Kidney (tissue), 14 donors: ENCODE data around the gene SEC11A. TPM values are rescaled to one million over a fixed set of nuclear protein-coding genes. Genes with fewer than 3 reads are reported as not detected.

ENCODE experiments used
- DNase-seq, 5 donors: peaks; one replicate each; pipeline ENCODE4 v3.0.0-alpha.2; 2013 to 2020
- FAIRE-seq: peaks from 2 replicates; lab custom pipeline; 2012; peaks lifted over from hg19 to GRCh38; lab: Jason Lieb, UNC
- H3K27ac ChIP-seq, 2 donors: one replicate each; pipeline ENCODE4 v1.7.0; 2013; ENCODE audit warnings: low read depth in 2 of 2, low read length in 2 of 2, inconsistent platforms in 1 of 2
- H3K27me3 ChIP-seq: one replicate; pipeline ENCODE4 v1.7.1; 2013; ENCODE audit warnings: low read length, inconsistent platforms; ENCODE audit not compliant: control insufficient read depth, insufficient read depth
- H3K36me3 ChIP-seq, 3 donors: one replicate each; pipeline versions ENCODE4 v1.7.0 to v1.7.1; 2013; ENCODE audit warnings: low read length in 3 of 3, control low read depth in 1 of 3, inconsistent platforms in 1 of 3; ENCODE audit not compliant: insufficient read depth in 3 of 3, control insufficient read depth in 2 of 3
- H3K4me1 ChIP-seq, 3 donors: one replicate each; pipeline versions ENCODE4 v1.7.0 to v1.7.1; 2013; ENCODE audit warnings: low read length in 3 of 3, inconsistent platforms in 1 of 3, low read depth in 1 of 3; ENCODE audit not compliant: control insufficient read depth in 2 of 3, insufficient read depth in 2 of 3
- H3K4me3 ChIP-seq, 3 donors: one replicate each; pipeline versions ENCODE4 v1.7.0 to v1.8.1; 2013; ENCODE audit warnings: low read length in 3 of 3, control low read depth in 1 of 3, inconsistent platforms in 1 of 3
- H3K9ac ChIP-seq, 3 donors: one replicate each; pipeline versions ENCODE4 v1.7.0 to v1.7.1; 2013; ENCODE audit warnings: low read length in 3 of 3, control low read depth in 1 of 3, inconsistent platforms in 1 of 3
- H3K9me3 ChIP-seq, 3 donors: one replicate each; pipeline versions ENCODE4 v1.7.0 to v1.7.1; 2013; ENCODE audit warnings: low read length in 3 of 3, control low read depth in 1 of 3, inconsistent platforms in 1 of 3; ENCODE audit not compliant: control insufficient read depth in 2 of 3, insufficient read depth in 1 of 3
- intact Hi-C: fragments of 100-400 bp; cut with DNase I; formaldehyde crosslinking; loops from one replicate; pipeline ENCODE4 v1.11.1; 2022
- polyA plus RNA-seq: library from polyadenylated mRNA; stranded (reverse); fragments of 350-450 nt; fragmentation: Illumina TruSeq; extraction: RNeasy Lipid Tissue Mini Kit (QIAGEN cat#74804); gene quantifications from one replicate; pipeline ENCODE4 v1.2.3, GENCODE V29; 2014; ENCODE audit warnings: low read depth, low replicate concordance; ENCODE audit not compliant: insufficient read depth
- total RNA-seq: library from RNA; stranded (reverse); fragmentation: NEBNext Ultra II Directional; extraction: Animal tissue kit (Norgen Biotek cat#: 25700); gene quantifications from one replicate; pipeline ENCODE4 v1.2.1, GENCODE V29; 2021
- TF ChIP-seq, protein P1 (sequence below): IDR thresholded peaks from 3 replicates; pipeline ENCODE4 v1.5.1; 2012; ENCODE audit warnings: mild to moderate bottlenecking, moderate library complexity, borderline replicate concordance; ENCODE audit not compliant: insufficient read depth; ENCODE audit errors: extremely low read depth
- donor health status: control.
- donor health status: control.
- donor health status: control.
- donor health status: control.
- donor health status: control.
- donor health status: DM: yes; HTN: yes; CAD: no.
- donor health status: Normal renal cell carcinoma (clear cell type).

SEC11A gene
- total and polyA plus RNA-seq, 2 donors from 2014 or later: 147 to 161 TPM

- Histone ChIP-seq H3K9me3 (no peaks in the 10 kb centered on the region), H3K4me3 (no peak overlapping the region), H3K36me3 (no peaks in the 10 kb centered on the region), H3K27ac (no peak overlapping the region), H3K27me3 (no peaks in the 10 kb centered on the region), H3K4me1 (peaks cover 0 to 10% (median 10%) of the 10 kb centered on the region in 3 donors), H3K9ac (no peak overlapping the region)
- TF ChIP-seq, protein P1, sequence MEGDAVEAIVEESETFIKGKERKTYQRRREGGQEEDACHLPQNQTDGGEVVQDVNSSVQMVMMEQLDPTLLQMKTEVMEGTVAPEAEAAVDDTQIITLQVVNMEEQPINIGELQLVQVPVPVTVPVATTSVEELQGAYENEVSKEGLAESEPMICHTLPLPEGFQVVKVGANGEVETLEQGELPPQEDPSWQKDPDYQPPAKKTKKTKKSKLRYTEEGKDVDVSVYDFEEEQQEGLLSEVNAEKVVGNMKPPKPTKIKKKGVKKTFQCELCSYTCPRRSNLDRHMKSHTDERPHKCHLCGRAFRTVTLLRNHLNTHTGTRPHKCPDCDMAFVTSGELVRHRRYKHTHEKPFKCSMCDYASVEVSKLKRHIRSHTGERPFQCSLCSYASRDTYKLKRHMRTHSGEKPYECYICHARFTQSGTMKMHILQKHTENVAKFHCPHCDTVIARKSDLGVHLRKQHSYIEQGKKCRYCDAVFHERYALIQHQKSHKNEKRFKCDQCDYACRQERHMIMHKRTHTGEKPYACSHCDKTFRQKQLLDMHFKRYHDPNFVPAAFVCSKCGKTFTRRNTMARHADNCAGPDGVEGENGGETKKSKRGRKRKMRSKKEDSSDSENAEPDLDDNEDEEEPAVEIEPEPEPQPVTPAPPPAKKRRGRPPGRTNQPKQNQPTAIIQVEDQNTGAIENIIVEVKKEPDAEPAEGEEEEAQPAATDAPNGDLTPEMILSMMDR: no peak
- FAIRE-seq: no peak
- DNase-seq: no peak
- intact Hi-C loops: no loop called here
Measured at GRCh38 chr15:84699538-84700191, 16.3 kb downstream of the SEC11A start.

DNA sequence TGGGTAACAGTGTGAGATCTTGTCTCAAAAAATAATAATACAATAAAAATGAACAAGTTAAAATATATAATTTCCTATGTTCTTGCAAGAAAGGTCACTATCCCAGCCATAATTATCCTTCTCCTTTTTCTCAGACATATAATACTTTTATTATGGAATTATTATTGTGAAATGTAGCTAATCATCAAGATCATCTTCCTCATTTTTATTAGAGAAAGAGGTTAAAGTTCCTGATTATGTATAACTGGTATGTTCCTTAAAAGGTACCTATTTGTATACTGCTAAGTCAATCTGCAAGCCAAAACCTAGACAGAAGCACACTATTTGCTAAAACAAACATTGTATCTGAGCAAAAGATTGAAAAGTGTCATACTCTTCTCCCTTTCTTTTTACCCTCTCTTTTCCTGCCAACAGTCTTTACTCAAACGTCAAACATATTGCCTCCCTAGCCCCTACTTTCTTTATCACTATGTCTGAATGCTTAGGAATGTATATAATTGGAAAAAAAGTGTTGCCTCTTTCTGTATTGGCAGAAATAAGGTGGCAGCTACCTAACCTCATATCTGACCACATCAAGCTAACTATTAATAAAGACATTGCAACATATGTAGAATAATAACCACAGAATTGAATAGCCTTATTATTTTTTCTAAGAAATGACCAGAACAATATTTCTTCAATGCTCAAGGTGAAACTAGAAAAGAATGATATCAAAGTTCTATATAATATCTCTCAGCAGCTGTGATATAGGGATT lies 18.5 kb downstream of the SEC11A start:
- Histone ChIP-seq H3K27ac (no peak overlapping the region), H3K36me3 (no peaks in the 10 kb centered on the region), H3K4me3 (no peak overlapping the region), H3K9ac (no peak overlapping the region), H3K27me3 (no peaks in the 10 kb centered on the region), H3K9me3 (no peaks in the 10 kb centered on the region), H3K4me1 (no peaks in the 10 kb centered on the region)
- no peak for DNase-seq
- intact Hi-C loops: no loop called here
- FAIRE-seq: no peak
- TF ChIP-seq, protein P1: no peak

- Histone ChIP-seq H3K4me3 (no peak overlapping the region), H3K4me1 (no peaks in the 10 kb centered on the region), H3K9ac (no peak overlapping the region), H3K27me3 (no peaks in the 10 kb centered on the region), H3K36me3 (no peaks in the 10 kb centered on the region), H3K27ac (no peak overlapping the region), H3K9me3 (no peaks in the 10 kb centered on the region)
- intact Hi-C loops: no loop called here
- FAIRE-seq (no peak), DNase-seq (no peak)
- TF ChIP-seq, protein P1: no peak
Measured at GRCh38 chr15:84696757-84697156, 19.2 kb downstream of the SEC11A start.
